Pancreas (tissue), 10 donors: Measurements from ENCODE around the gene PTX4. TPM values are rescaled to one million over a fixed set of nuclear protein-coding genes. Genes with fewer than 3 reads are reported as not detected.

Source experiments
- ATAC-seq, 4 donors: fragments of 200-7000 bp; cut with Tn5 transposase; one replicate each; pipeline versions ENCODE4 v1.8.0 to v1.9.1; 2020; ENCODE audit warnings: mild to moderate bottlenecking in 4 of 4, moderate library complexity in 4 of 4
- DNase-seq, 6 donors: peaks; one replicate each; pipeline ENCODE4 v3.0.0-alpha.2; 2020
- FAIRE-seq: peaks from 2 replicates; lab custom pipeline; 2012; peaks lifted over from hg19 to GRCh38; lab: Jason Lieb, UNC
- H3K27ac ChIP-seq, 4 donors: fragments of 200-600 bp; sonication (generic); 1 replicate in 3 of 4; 2 replicates in 1 of 4; pipeline versions ENCODE4 v1.5.0 to v1.8.0; 2020
- H3K27me3 ChIP-seq, 4 donors: fragments of 200-600 bp; one replicate each; pipeline ENCODE4 v1.8.0; 2021
- H3K36me3 ChIP-seq, 3 donors: fragments of 200-600 bp; sonication (generic) in 1 of 3; one replicate each; pipeline versions ENCODE4 v1.5.0 to v1.8.0; 2020 to 2021
- H3K4me1 ChIP-seq, 3 donors: fragments of 200-600 bp; one replicate each; pipeline ENCODE4 v1.8.0; 2021
- H3K4me3 ChIP-seq, 4 donors: fragments of 200-600 bp; sonication (generic) in 2 of 4; one replicate each; pipeline versions ENCODE4 v1.5.0 to v1.8.0; 2020 to 2021
- H3K9me3 ChIP-seq, 4 donors: fragments of 200-600 bp; one replicate each; pipeline ENCODE4 v1.8.0; 2021
- CTCF ChIP-seq, 4 donors: fragments of 200-600 bp; sonication (generic) in 3 of 4; IDR thresholded peaks; one replicate each; pipeline versions ENCODE4 v1.5.0 to v1.8.0; 2021; ENCODE audit warnings: antibody characterized with exemption in 4 of 4
- WGBS, 2 donors: extraction: QIAGEN DNeasy Blood & Tissue Kit; methylation state at CpG; one replicate each; pipeline ENCODE4 v1.1.7; 2013; 5-methylcytosine and 5-hydroxymethylcytosine counted together
- intact Hi-C, 3 donors: fragments of 100-400 bp; cut with DNase I; formaldehyde crosslinking; loops; one replicate each; pipeline versions ENCODE4 v1.11.1 to v1.14.2; 2022
- polyA plus RNA-seq, 2 donors: library from polyadenylated mRNA; stranded (reverse); fragments of 200-250 nt; gene quantifications; one replicate each; pipeline ENCODE4 v1.2.3, GENCODE V29; 2013
- total RNA-seq, 6 donors: library from RNA; stranded (reverse); fragmentation: NEBNext Ultra II Directional in 4 of 6; extraction: Animal tissue kit (Norgen Biotek cat#: 25700) in 4 of 6; gene quantifications; one replicate each; pipeline versions ENCODE4 v1.2.1 to v1.2.4, GENCODE V29; 2021 to 2023
- donor health status: healthy with polysubstance abuse.
- donor health status: DM: no; HTN: no; CAD: no; lungs with moderate emphysema.
- donor health status: DM: no; HTN: no; CAD: no.
- donor health status: control.
- donor health status: control.
- donor health status: Bipolar disorder and iron deficiency.
- donor health status: DM: yes; HTN: yes; CAD: no.
- donor health status: DM: no; HTN: no; CAD: no.
- donor health status: DM: no; HTN: no; CAD: no.
- donor health status: DM: yes; HTN: yes; CAD: no.

PTX4 gene
- total and polyA plus RNA-seq, 8 donors = not detected

GRCh38 chr16:1445518-1446203, 43.1 kb downstream of the PTX4 start:
- no peak for TF ChIP-seq CTCF (IDR thresholded peaks at IDR 0.05)
- H3K9me3 ChIP-seq = no peaks in the 10 kb centered on the region
- no peaks in the 10 kb centered on the region for H3K27me3 ChIP-seq
- intact Hi-C loops = no loop called here
- no peak overlapping the region for H3K27ac ChIP-seq
- no peak for FAIRE-seq
- H3K4me3 ChIP-seq = no peak overlapping the region
- 85 to 90% methylated on average over 25 of the region's 25 CpGs for WGBS, 2 donors
- H3K36me3 ChIP-seq = no peaks in the 10 kb centered on the region
- no peak for ATAC-seq
- H3K4me1 ChIP-seq = no peaks in the 10 kb centered on the region
- no peak for DNase-seq

- intact Hi-C loops = no loop called here
- WGBS, 2 donors = 81 to 89% methylated on average over 46 to 48 of the region's 48 CpGs
- Histone ChIP-seq H3K36me3 (no peaks in the 10 kb centered on the region), H3K27ac (no peak overlapping the region), H3K4me3 (no peak overlapping the region), H3K9me3 (no peaks in the 10 kb centered on the region), H3K4me1 (no peaks in the 10 kb centered on the region), H3K27me3 (no peaks in the 10 kb centered on the region)
- no peak for FAIRE-seq
- no peak for DNase-seq
- TF ChIP-seq CTCF (IDR thresholded peaks at IDR 0.05) = no peak
- ATAC-seq = no peak
These were observed 43.8 kb downstream of the PTX4 start for GRCh38 chr16:1444730-1445517.

GRCh38 chr16:1443980-1444729, 44.6 kb downstream of the PTX4 start, which contains the start of gene CCDC154:
CCDC154 (minus strand) TSS chr16:1444556; CDS start chr16:1444322, 234 bp downstream.
- 68 to 77% methylated on average over 26 to 27 of the region's 27 CpGs for WGBS, 2 donors
- DNase-seq = no peak
- Histone ChIP-seq H3K27ac (no peak within 1 kb of the TSS), H3K4me1 (no peaks in the 10 kb centered on the region), H3K36me3 (no peaks in the 10 kb centered on the region), H3K27me3 (no peaks in the 10 kb centered on the region), H3K9me3 (no peaks in the 10 kb centered on the region), H3K4me3 (no peak within 1 kb of the TSS)
- peak in 1 of 4 donors; percentile 2 for ATAC-seq
- intact Hi-C loops = no loop called here
- TF ChIP-seq CTCF (IDR thresholded peaks at IDR 0.05) = no peak
- no peak for FAIRE-seq

- H3K27me3 ChIP-seq = no peaks in the 10 kb centered on the region
- H3K9me3 ChIP-seq = no peaks in the 10 kb centered on the region
- DNase-seq (no peak), FAIRE-seq (no peak), ATAC-seq (peak; percentile 15 to 66 (median 38))
- H3K4me3 ChIP-seq = no peak overlapping the region
- H3K36me3 ChIP-seq = no peaks in the 10 kb centered on the region
- WGBS, 2 donors = 46 to 47% methylated on average over 26 to 38 of the region's 38 CpGs
- H3K4me1 ChIP-seq = no peaks in the 10 kb centered on the region
- intact Hi-C loops = no loop called here
- no peak for TF ChIP-seq CTCF (IDR thresholded peaks at IDR 0.05)
- H3K27ac ChIP-seq = no peak overlapping the region
These were observed 45.3 kb downstream of the PTX4 start for GRCh38 chr16:1443403-1443973.
